GM19035 (cell line): Measurements from ENCODE around the gene CFL1.
"Not testable (repeated sequence)": the region's sequence is repeated elsewhere in the genome, so short reads cannot be mapped to it uniquely, and the experiment has no call there.

ENCODE experiments used
- ATAC-seq: cut with Tn5 transposase; IDR thresholded peaks from one replicate; pipeline ENCODE4 v1.9.1; 2021; ENCODE audit not compliant: unreplicated experiment

Gene CFL1

DNA sequence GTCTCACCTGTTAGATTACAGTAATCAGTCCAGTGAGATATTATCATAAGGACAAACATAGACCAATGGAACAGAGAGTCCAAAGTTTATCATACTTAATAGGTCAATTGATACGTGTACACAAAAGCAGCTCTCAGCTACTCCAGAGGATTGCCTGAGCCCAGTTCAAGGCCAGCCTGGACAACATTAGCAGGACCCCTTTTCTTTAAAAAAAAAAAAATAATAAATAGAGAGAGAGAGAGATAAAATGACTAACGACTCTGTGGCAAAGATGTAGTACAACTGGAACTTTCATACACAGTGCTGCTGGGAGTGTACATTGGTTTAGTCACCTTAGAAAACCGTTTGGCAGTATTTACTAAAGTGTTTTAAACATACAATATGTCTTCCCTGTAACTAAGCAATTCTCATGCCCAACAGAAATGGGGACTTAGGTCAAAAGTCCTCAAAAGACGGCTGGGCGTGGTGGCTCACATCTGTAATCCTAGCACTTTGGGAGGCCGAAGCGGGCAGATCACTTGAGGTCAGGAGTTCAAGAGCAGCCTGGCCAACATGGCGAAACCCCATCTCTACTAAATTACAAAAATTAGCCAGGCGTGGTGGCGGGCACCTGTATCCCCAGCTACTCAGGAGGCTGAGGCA is 13.6 kb downstream of the CFL1 start:
- no peak for ATAC-seq

DNA sequence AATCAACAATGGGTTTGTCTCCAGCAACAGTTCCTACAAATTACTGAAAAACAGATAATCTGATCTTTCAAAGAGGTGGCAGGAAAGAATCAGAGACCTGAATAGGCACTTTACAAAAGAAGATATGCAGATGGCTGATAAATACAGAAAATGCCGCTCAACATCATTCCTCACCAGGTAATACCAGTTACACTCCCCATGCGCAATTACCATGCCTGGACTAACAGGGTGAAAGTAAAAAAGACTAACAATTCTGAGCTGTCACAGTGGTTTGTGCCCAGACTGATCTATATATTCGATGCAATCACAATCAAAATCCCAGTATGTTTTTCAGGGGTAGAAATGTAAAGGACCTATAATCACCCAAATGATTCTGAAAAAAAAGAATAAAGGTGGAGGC is 14.2 kb downstream of the CFL1 start:
- ATAC-seq = no peak

DNA sequence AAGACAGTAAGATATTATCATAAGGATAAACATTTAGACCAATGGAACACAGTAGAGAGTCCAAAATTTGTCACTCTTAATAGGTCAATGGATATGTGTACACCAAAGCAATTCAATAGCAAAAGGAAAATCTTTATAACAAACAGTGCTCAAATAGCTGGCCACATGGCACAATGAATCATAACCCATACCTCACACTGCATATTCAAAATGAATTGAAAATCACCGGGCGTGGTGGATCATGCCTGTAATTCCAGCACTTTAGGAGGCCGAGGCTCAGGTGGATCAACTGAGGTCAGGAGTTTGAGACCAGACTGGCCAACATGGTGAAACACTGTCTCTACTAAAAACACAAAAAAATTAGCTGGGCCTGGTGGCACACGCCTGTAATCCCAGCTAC is 15.8 kb downstream of the CFL1 start:
- ATAC-seq = no peak

DNA sequence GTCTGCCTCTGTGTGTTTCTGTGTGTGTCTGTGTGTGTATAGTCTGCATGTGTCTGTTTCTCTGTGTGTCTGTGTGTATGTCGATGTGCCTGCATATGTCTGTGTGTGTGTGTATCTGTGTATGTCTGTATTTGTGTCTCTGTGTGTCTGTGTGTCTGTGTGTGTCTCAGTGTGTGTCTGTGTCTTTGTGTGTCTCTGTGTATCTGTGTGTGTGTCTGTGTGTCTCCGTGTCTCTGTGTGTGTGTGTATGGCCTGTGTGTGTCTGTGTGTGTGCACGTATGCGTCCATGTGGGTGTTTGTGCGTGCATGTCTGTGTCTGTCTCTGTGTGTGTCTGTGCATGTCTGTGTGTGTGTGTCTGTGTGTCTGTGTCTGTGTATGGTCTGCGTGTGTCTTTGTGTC is 23.8 kb downstream of the CFL1 start:
- ATAC-seq = no peak

DNA sequence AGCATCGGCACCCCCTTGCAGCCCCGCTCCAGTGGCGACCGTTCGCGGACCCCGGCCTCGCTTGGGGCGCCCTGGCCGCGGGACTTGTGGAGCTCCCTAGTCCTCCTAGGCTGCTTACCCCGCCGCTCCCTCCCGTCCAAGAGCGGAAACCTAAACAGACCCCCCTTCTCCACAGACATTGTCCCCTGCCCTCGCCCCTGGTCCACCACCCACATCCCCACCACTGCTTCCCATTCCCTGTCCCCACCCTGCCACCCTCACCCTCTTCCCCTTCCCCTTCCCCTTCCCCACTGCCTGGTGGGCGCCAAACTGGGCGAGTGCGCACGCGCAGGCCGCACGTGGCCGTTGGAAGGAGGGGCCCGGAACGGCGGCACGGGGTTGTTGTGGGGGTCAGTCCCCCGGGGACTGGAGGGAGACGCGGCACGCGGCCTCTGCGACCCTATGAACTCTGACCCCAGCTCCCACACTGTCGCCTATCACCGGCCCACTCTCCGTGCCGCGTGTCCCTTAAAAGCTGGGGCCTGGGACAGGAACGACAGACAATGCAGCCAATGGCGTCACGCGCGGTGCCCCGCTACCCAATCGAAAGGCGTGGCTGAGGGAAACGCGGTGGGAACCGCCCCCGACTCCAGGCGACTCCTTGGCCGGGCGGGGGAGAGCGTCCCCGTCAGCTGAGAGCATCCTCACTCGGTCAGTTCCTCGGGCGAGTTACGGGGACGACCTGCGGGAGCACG is 24.5 kb downstream of the CFL1 start, which contains the start of gene SNX32:
TSS of gene SNX32 (plus strand) at position 667 of the 734 bp plus-strand sequence. CDS start 103 bp downstream, outside the sequence.
- ATAC-seq = peak; percentile 95

DNA sequence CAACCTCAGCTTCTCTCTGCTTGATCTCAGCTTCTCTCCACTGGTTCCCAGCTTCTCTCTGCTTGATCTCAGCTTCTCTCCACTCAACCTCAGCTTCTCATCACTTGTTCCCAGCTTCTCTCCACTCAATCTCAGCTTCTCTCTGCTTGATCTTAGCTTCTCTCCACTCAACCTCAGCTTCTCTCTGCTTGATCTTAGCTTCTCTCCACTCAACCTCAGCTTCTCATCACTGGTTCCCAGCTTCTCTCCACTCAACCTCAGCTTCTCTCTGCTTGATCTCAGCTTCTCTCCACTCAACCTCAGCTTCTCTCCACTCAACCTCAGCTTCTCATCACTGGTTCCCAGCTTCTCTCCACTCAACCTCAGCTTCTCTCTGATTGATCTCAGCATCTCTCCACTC is 25.7 kb downstream of the CFL1 start:
- ATAC-seq = not testable (repeated sequence)

DNA sequence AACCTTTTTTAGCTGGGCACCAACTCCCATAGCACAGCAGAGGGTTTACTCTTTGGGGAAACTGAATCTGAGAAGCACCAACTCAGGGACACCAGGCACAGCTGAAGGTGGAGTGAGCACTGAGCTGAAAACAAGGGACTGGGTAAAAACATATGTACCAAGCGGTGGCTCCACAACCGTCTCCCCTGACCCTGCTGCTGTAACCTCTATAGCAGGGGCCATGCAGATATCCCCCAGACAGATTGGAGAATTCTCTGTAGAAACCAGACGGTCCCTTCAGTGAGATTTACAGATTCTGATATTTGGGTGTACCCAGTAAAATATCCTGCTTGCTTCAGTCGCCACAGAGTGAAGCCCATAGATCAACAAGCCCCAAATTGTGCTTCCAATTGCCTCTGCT is 28.5 kb downstream of the CFL1 start:
- no peak for ATAC-seq

DNA sequence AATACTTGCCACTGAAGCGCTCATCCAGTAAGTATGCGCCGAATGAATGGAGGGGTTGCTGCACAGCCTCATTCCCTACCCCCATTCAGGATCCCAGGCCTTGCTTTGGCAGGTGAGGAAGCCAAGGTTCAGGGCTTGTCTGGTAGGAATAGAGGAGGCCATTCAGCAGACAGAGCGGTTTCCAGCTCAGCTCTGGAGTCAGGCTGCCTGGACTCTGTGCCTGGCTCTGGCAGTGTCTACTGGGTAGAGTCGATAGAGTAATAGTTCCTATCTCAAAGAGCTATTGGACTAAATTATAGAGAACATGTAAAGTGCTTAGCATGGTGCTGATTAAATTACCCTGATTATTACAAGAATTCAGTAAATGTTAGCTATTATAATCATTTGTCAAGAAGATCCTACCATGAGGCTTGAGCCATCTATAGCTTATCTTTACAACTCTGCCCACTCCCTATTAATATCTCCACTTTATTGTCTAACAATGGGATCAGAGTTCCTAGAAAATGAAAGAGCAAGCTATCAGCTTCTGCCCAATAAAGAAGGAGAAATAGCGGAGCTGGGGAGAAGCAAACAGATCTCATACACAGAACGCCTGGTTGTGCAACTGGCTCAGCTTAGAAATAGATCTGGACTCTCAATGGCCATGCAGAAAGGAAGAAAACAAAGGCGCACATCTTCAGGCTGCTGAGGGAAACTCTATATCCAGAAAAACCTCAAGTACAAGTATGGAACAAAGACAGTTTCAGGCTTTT is 30.8 kb downstream of the CFL1 start:
- no peak for ATAC-seq

DNA sequence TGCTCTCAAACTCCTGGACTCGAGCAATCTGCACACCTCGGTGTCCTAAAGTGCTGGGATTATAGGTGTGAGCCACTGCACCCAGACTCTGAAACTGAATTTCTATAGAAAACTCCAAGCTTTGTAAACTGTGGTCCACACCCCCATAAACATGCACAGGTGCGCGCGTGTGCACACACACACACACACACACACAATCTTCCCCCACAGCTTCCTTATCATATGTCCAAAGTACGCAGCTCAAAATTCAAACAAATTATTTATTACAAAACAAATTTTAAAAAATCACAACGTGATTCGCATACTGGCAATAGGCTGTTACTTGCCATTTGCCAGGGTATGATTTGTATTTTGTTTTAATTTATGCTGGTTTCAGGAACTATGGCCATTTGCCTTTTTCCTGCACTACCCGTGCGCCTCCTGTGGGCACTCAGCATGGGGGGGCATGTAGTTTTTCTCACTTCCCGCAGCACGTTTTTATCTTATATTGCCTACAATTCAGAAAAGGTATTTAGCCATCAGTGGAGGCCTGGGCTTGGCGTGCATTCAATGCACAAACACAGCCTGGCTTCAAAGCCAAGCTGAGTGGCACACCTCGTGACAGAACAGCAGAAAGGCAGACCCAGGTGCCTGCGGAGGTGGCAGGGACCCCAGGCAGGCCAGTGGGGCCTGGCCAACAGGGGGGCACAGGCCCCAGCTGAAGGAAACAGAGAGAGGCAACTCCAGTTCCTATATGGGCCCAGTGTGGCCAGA is 35.0 kb downstream of the CFL1 start:
- ATAC-seq = no peak

DNA sequence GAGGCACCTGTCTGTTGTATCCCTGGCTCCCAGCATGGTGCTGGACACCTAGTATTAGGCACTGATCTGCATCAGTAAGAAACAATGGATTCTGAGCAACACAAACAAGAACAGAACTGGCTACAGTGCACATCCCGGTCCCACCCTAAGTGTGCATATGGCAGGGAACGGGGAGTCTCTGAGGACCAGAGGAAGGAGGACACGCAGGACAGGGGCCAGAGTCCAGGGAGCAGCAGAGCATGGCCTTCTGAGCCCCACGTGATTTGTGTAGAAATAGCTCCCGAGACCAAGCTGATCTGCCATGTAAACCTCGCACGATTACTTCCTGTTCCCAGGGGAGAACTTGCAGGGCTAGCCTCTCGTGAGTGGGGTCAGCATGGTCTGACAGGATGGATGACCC is 36.9 kb downstream of the CFL1 start:
- ATAC-seq = no peak

DNA sequence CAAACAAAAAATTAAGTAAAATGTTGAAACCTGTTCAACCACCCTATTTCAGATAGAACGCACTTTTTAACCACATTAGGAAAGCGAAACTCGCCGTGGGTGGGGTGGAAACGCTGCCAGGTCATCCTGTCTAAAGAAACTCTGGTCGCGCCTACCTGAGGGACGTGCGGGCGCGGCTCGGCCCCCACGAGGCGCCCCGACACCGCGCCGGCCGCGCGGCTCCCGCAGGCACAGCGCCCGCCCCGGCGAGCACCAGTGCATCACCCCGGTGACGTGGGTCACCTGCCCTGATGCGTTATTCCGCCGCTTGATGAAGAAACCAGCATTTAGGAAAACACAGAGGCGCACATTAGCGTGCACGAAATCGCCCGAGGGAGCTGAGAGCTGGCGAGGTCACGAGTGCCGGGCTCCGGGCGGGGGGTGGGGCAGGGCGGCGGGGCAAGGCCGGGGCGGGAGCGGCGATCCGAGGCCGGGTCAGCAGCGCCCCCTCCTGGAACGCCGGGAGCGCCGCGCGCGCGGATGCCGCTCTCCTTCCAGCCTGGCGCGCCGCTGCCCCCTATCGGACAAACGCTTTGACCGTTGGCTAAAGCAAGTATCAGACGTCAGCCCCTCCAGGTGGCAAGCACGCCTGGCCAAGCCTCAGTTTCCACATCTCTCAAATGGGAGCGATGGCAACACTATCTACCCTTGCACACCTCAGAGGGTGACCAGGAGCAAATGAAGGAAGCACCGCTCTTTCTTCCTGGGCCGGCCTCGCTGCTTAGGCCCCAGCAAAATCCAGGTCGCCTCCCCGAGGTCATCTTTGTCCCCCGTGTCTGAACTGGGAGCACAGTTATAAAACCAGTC is 39.9 kb downstream of the CFL1 start:
- peak; percentile 83 for ATAC-seq

DNA sequence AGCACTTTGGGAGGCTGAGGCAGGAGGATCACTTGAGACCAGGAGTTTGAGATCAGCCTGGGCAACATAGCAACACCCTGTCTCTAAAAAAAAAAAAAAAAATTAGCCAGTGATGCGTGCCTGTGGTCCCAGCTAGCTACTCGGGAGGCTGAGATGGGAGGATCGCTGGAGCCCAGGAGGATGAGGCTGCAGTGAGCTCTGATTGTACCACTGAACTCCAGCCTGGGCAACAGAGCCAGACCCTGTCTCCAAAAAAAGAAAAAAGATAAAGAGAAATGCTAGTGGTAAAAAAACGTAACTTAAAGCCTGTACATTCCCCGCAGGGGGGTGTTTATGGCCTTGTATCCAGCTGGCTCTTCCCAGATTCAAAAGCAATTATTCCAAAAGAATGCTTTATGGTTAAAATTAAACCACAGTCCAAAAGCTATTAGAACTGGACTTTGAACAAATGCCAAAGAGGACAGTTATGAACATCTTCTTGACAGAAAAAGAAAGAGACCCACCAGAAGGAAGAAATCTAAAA is 40.6 kb downstream of the CFL1 start:
- no peak for ATAC-seq

DNA sequence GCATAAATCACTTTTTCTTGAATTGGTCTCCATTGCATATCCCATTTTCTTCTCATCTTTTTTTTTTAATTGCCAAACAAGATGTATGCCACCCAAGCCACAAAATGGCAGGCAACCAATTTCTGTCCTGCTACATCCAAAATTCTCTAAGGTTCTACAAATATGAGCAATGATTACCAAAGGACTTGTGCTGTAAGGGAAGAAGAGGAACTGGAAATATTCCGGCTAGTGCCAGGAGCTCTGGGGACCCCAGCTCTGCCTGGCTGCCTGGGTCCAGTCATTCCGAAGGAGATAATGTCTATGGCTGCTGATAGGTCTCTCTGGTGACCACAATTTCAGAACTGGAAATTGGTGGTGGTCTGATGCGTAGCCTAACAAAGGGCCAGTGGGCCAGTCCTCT is 41.3 kb downstream of the CFL1 start:
- ATAC-seq = no peak

DNA sequence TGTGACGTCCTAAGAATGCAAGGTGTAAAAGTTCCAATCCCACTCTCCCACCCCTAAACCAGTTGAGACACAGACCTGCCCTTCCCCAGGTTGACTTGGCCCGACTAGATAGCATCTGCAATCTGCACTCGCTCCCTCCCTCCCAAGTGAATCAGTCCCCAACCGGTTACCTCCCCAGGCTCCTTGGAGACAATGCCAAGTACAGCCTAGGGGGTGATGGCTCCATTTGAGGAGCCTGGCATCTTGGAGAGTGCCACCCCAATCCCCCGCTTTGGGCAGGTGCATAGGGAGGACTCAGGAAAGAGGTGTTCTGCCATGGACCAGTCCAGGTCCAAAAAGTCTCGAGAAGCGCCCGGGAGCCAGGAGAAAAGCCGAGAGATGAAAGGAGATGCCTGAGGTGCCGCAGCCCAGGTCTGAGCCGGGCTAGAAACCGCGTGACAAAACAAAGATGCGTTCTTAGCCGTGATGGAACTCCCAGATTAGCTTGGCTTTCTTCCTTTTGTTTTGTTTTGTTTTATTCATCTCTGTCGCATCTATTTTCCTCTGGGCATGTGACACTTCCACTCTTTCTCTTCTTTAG is 42.9 kb downstream of the CFL1 start:
- no peak for ATAC-seq

DNA sequence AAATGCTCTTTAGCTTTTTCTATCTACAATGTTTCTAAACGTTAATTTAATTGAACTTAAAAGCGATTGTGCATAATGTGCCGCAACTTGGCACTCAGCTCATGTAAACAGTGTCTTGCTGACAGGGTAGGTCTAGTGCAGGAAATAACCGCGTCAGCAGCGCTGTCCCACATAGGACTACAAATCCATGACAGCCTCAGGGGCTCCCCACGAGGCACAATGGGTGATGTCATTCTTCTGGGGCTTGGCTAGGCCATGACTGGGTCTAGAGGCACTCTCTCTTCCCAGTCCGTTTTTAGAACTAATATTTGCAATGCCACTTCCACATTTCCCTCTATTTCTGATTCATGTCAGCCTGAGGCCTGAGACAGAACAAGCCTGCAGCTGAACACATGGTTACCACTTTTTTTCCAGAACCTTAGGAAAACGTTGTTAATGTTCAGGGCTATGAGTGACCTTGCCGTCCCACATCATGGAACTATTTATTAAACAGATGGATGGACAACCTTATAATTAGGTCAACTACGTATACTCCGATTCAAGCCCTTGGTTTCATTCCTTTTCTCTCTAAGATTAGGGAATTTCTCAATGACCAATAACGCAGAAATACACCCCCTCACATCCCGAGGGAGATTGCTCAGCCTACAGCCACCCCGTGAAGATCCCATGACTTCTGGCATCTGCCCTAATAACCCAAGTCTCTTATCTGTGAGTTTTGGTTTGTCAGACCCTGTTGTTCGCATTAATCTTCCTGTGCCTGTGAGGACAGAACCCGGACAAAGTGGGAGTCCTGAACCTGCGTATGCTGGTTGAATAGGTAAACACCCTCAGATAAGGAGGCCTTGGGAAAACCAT is 43.6 kb downstream of the CFL1 start:
- no peak for ATAC-seq

DNA sequence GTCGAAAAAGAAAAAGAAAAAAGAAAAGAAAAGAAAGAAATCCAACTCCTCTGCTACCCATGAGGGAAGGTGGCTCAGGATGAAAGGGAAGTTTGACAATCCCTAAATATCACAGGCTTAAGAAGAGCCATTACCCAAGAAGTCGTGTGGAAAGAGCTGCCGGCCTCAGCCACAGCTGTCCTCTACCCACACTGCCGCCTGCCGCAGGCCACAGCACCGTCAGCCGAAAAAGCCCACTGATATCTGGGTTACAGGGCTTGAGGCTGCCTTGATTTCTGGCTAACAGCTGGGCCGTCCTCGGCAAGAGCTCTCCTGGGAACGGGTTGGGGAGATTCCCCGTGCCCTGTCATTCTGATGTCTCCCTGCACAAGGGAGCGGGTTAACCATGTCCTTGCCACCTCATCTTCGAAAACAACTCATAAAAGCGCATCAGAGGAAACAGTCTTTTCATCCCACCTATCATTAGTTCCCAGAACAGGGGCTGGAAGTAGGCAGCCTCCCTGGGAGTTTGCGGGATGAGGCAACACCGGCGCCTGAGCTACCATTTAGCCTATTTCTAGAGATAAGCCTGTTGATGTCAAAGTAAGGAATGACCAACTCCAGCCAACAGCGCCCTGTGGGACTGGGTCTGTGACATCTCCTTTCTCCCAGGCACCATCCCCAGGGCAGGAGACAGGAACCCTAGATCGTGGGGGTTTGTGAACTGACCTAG is 46.1 kb downstream of the CFL1 start:
- ATAC-seq = no peak

DNA sequence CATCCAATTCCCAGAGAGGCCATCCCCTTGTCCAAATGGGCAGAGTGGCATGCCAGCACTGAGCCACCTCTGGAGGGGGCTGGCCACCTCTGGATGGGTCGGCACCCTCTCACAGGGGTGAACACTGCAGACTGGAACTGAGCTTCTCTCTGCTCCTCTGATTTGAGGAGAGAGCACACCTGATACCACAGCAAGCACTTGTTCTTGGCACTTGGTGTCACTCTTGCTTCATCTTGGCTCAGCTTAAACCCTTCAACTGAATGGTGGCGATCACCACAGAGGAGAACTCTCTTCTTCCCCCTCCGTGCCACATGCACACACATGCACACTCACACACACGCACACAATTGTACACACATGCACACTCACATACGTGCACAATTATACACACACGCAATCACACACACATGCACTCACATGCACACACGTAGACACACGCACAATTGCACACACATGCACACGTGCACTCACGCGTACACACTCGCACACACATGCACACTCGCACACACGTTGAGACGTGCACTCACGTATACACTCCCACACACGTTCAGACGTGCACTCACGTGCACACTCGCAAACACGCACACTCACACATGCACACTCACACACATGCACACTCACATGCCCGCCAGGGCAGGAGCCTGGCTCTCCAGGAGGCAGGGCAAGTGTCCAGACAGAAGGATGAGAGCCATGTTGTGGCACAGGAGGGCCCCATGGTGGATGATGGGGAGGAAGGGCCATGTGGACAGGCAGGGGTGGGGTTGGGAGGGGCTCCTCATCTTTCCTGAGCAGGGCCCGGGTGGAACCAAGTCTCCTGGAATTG is 47.7 kb downstream of the CFL1 start:
- ATAC-seq = no peak
